ENCODE results near the gene AZU1. TPM values are rescaled to one million over a fixed set of nuclear protein-coding genes. Genes with fewer than 3 reads are reported as not detected.
A peak's percentile ranks its signal among the peaks of the same experiment; 100 is the strongest.
"Not testable (repeated sequence)": the region's sequence is repeated elsewhere in the genome, so short reads cannot be mapped to it uniquely, and the experiment has no call there.

The AZU1 gene
- total and polyA plus RNA-seq, 9 donors, result 0.18 to 6.5 (median 2.2) TPM

DNA sequence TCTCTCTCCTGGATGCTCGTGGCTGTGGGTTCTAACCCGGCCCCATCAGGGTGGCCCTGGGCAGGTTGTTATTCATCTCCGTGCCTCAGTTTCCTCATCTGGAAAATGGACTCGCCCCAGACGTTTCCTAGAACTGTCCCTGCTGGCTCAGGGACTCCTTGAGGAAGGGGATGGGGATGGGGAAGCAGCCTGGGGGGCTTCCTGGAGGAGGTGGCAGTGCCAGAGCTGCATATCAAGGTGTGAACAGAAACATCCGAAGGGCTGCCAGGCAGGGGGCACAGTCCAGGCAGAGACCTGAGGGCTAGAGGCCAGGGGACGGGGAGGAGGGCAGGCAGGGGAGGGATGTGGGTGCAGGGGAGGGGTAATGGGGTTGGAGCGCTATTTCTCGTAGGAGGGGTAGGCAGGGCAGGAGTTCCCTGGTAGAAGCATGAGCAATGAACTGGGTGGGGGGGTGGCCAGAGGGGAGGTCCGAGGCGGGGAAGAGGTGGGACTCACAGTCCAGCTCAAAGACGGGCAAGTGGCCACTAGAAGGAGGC lies 20.8 kb downstream of the AZU1 start:
- no peaks in the 10 kb centered on the region for H3K36me3 ChIP-seq (ENCODE audit: control insufficient read depth, insufficient read depth, low read length)
- H3K4me1 ChIP-seq (ENCODE audit: control insufficient read depth, insufficient read depth, low read length), result peaks cover 25% of the 10 kb centered on the region
- no peak overlapping the region for H3K4me3 ChIP-seq (ENCODE audit: low read length)
- H3K9me3 ChIP-seq (replicated peaks; ENCODE audit: control insufficient read depth, low read depth, low read length), result no peaks in the 10 kb centered on the region
- peaks cover 75% of the 10 kb centered on the region for H3K27me3 ChIP-seq (ENCODE audit: control insufficient read depth, insufficient read depth, low read length)
- 39% methylated on average over 12 of the region's 12 CpGs for WGBS (ENCODE audit: insufficient coverage)
- no peak overlapping the region for H3K27ac ChIP-seq (ENCODE audit: low read length)
- DNase-seq, result peak; percentile 15

DNA sequence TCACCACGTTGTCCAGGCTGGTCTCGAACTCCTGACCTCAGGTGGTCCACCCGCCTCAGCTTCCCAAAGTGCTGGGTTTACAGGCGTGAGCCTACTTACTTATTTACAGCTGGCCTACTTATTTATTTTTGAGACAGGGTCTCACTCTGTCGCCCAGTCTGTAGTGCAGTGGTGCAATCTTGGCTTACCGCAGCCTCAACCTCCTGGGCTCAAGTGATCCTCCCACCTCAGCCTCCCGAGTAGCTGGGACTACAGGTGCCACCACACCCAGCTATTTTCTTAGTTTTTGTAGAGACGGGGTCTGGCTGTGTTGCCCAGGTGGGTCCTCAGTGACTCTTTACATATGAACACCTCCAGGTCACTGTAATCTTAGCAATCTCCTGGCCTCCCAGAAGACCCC lies 21.6 kb downstream of the AZU1 start:
- H3K27ac ChIP-seq (ENCODE audit: low read length); H3K36me3 ChIP-seq (ENCODE audit: control insufficient read depth, insufficient read depth, low read length); H3K9me3 ChIP-seq (replicated peaks; ENCODE audit: control insufficient read depth, low read depth, low read length); H3K4me3 ChIP-seq (ENCODE audit: low read length); DNase-seq: not testable (repeated sequence)
- 84% methylated on average over 7 of the region's 8 CpGs for WGBS (ENCODE audit: insufficient coverage)
- peaks cover 74% of the 10 kb centered on the region for H3K27me3 ChIP-seq (ENCODE audit: control insufficient read depth, insufficient read depth, low read length)
- H3K4me1 ChIP-seq (ENCODE audit: control insufficient read depth, insufficient read depth, low read length), result peaks cover 20% of the 10 kb centered on the region

DNA sequence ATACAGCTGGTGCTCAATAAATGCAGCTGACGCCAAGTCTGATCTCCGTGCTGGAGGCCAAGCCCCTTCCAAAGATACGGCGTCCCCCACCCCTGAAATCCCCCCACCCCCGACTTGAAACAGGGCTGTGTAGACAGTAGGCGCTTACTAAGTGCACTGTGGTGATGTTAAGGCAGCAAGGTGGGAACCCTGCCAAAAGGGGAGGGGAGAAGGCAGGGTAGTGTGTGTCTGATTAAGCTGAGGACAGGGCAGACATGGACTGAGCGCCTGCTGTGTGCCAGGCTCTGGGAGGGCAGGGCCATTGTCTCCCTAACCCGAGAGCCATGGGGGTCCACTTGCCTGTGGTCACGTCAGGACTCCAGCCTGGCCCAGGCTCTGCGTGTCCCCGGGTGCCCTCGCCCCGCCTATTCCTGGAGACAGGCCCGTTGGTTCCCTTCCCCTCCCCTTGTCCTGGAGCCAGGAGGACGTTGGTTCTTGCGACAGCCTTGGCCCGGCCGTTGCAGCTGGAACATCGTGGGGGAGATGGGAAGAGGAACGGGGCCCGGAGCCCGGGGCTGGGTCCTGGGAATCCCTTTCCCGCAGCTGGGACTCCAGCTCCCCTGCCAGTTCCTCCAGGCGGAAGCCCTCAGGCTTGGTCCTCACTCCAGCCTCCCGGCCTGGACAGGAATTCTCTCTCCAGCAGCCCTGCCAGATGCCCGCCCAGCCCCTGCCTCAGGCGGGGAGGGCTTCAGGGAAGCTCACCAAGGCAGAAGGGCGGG lies 22.8 kb downstream of the AZU1 start:
- Histone ChIP-seq H3K9me3 (replicated peaks; ENCODE audit: control insufficient read depth, low read depth, low read length) (no peaks in the 10 kb centered on the region), H3K36me3 (ENCODE audit: control insufficient read depth, insufficient read depth, low read length) (no peaks in the 10 kb centered on the region), H3K27me3 (ENCODE audit: control insufficient read depth, insufficient read depth, low read length) (peaks cover 69% of the 10 kb centered on the region), H3K4me3 (ENCODE audit: low read length) (no peak overlapping the region), H3K4me1 (ENCODE audit: control insufficient read depth, insufficient read depth, low read length) (peaks cover 20% of the 10 kb centered on the region), H3K27ac (ENCODE audit: low read length) (peak overlapping the region; percentile 71)
- WGBS (ENCODE audit: insufficient coverage), result 5% methylated on average over 21 of the region's 28 CpGs
- DNase-seq, result peak; percentile 93

DNA sequence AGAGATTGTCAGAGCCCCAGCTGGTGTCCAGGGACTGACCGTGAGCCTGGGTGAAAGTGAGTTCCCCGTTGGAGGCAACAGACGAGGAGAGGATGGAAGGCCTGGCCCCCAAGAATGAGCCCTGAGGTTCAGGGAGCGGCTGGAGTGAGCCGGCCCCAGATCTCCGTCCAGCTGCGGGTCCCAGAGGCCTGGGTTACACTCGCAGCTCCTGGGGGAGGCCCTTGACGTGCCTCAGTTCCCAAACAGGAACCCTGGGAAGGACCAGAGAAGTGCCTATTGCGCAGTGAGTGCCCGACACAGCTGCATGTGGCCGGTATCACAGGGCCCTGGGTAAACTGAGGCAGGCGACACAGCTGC lies 23.3 kb downstream of the AZU1 start:
- 30% methylated on average over 13 of the region's 13 CpGs for WGBS (ENCODE audit: insufficient coverage)
- H3K36me3 ChIP-seq (ENCODE audit: control insufficient read depth, insufficient read depth, low read length), result no peaks in the 10 kb centered on the region
- peak overlapping the region; percentile 71 for H3K27ac ChIP-seq (ENCODE audit: low read length)
- DNase-seq, result no peak
- no peak overlapping the region for H3K4me3 ChIP-seq (ENCODE audit: low read length)
- no peaks in the 10 kb centered on the region for H3K9me3 ChIP-seq (replicated peaks; ENCODE audit: control insufficient read depth, low read depth, low read length)
- peaks cover 64% of the 10 kb centered on the region for H3K27me3 ChIP-seq (ENCODE audit: control insufficient read depth, insufficient read depth, low read length)
- H3K4me1 ChIP-seq (ENCODE audit: control insufficient read depth, insufficient read depth, low read length), result peaks cover 20% of the 10 kb centered on the region

DNA sequence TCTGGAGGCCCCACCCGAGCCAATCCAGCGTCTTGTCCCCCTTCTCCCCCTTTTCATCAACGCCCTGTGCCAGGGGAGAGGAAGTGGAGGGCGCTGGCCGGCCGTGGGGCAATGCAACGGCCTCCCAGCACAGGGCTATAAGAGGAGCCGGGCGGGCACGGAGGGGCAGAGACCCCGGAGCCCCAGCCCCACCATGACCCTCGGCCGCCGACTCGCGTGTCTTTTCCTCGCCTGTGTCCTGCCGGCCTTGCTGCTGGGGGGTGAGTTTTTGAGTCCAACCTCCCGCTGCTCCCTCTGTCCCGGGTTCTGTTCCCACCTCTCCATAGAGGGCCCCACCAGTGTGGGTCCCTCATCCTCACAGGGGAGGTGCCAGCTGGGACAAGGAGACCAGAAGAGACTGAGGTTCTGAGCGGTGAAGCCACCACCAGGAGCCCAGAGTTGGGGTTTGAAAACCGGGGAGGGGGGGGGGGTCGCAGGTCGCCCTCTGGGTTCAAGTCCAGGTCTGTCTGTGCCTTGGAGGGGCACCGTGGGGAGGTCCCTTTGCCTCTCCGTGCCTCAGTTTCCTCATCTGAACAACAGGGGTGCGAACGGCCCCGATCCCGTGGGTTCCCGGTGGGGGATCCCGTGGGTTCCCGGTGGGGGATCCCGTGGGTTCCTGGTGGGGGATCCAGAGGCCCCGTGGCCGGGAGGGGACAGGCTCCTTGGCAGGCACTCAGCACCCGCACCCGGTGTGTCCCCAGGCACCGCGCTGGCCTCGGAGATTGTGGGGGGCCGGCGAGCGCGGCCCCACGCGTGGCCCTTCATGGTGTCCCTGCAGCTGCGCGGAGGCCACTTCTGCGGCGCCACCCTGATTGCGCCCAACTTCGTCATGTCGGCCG lies 24.7 kb downstream of the AZU1 start, which contains the start of gene ELANE:
Gene ELANE (plus strand): TSS at position 168 of the 878 bp plus-strand sequence. CDS start 26 bp downstream, at position 194.
- WGBS (ENCODE audit: insufficient coverage), result 61% methylated on average over 31 of the region's 55 CpGs
- no peaks in the 10 kb centered on the region for H3K36me3 ChIP-seq (ENCODE audit: control insufficient read depth, insufficient read depth, low read length)
- H3K9me3 ChIP-seq (replicated peaks; ENCODE audit: control insufficient read depth, low read depth, low read length), result no peaks in the 10 kb centered on the region
- peaks cover 20% of the 10 kb centered on the region for H3K4me1 ChIP-seq (ENCODE audit: control insufficient read depth, insufficient read depth, low read length)
- peaks cover 52% of the 10 kb centered on the region for H3K27me3 ChIP-seq (ENCODE audit: control insufficient read depth, insufficient read depth, low read length)
- no peak within 1 kb of the TSS for H3K27ac ChIP-seq (ENCODE audit: low read length)
- DNase-seq, result peak; percentile 9
- H3K4me3 ChIP-seq (ENCODE audit: low read length), result no peak within 1 kb of the TSS

DNA sequence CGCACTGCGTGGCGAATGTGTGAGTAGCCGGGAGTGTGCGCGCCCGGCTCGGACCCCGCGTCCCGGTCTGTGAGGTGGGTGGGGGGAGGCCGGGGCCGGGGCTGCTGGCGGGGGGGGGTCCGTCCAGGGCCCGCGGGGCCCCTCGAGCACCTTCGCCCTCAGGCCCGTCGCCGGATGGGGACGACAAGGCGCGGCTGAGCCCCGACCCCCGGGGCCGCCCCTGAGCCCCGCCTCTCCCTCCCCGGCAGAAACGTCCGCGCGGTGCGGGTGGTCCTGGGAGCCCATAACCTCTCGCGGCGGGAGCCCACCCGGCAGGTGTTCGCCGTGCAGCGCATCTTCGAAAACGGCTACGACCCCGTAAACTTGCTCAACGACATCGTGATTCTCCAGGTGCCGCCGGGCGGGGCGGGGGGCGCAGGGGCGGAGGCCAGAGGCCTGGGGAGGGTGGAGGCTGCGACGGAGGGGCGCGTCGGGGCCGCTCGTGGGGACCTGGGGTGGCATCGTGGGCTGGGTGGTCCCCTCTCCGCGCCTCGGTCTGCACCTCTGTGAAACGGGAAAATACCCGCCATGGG lies 25.5 kb downstream of the AZU1 start:
- H3K27ac ChIP-seq (ENCODE audit: low read length), result no peak overlapping the region
- no peak overlapping the region for H3K4me3 ChIP-seq (ENCODE audit: low read length)
- no peak for DNase-seq
- peaks cover 49% of the 10 kb centered on the region for H3K27me3 ChIP-seq (ENCODE audit: control insufficient read depth, insufficient read depth, low read length)
- WGBS (ENCODE audit: insufficient coverage), result 28% methylated on average over 47 of the region's 67 CpGs
- peaks cover 13% of the 10 kb centered on the region for H3K4me1 ChIP-seq (ENCODE audit: control insufficient read depth, insufficient read depth, low read length)
- H3K9me3 ChIP-seq (replicated peaks; ENCODE audit: control insufficient read depth, low read depth, low read length), result no peaks in the 10 kb centered on the region
- H3K36me3 ChIP-seq (ENCODE audit: control insufficient read depth, insufficient read depth, low read length), result no peaks in the 10 kb centered on the region

DNA sequence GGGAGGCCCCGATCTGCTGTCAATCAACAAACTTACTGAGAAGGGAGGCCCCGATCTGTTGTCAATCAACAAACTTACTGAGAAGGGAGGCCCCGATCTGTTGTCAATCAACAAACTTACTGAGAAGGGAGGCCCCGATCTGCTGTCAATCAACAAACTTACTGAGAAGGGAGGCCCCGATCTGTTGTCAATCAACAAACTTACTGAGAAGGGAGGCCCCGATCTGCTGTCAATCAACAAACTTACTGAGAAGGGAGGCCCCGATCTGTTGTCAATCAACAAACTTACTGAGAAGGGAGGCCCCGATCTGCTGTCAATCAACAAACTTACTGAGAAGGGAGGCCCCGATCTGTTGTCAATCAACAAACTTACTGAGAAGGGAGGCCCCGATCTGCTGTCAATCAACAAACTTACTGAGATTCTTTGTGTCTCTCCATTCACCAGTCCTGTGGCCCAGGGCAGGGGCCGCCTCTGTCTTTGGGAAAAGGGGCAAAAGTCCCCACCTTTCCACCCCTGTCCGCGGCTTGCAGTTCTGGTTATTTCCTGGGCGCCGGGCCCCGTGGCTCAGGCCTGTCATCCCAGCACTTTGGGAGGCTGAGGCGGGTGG lies 26.1 kb downstream of the AZU1 start:
- not testable (repeated sequence) for H3K4me1 ChIP-seq (ENCODE audit: control insufficient read depth, insufficient read depth, low read length); H3K9me3 ChIP-seq (replicated peaks; ENCODE audit: control insufficient read depth, low read depth, low read length); DNase-seq; H3K27ac ChIP-seq (ENCODE audit: low read length); H3K4me3 ChIP-seq (ENCODE audit: low read length); H3K36me3 ChIP-seq (ENCODE audit: control insufficient read depth, insufficient read depth, low read length)
- WGBS (ENCODE audit: insufficient coverage), result 100% methylated on average over 5 of the region's 17 CpGs
- H3K27me3 ChIP-seq (ENCODE audit: control insufficient read depth, insufficient read depth, low read length), result peaks cover 49% of the 10 kb centered on the region

DNA sequence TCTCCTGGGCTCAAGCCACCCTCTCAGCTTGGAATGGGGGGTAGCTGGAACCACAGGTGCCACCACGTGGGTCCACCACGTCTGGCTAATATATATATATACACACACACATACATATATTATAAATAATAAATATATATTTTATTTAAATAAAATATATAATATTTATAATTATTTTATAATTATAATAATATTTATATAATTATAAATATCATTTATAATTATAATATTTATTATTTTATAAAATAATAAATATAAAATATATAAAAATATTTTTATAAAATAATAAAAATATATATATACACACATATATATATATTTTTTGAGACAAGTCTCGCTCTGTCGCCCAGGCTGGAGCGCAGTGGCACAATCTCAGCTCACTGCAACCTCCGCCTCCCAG lies 26.9 kb downstream of the AZU1 start:
- Histone ChIP-seq H3K36me3 (ENCODE audit: control insufficient read depth, insufficient read depth, low read length) (no peaks in the 10 kb centered on the region), H3K9me3 (replicated peaks; ENCODE audit: control insufficient read depth, low read depth, low read length) (no peaks in the 10 kb centered on the region), H3K4me1 (ENCODE audit: control insufficient read depth, insufficient read depth, low read length) (peaks cover 14% of the 10 kb centered on the region), H3K4me3 (ENCODE audit: low read length) (no peak overlapping the region), H3K27ac (ENCODE audit: low read length) (no peak overlapping the region), H3K27me3 (ENCODE audit: control insufficient read depth, insufficient read depth, low read length) (peaks cover 55% of the 10 kb centered on the region)
- no peak for DNase-seq
- 100% methylated on average over 1 of the region's 6 CpGs for WGBS (ENCODE audit: insufficient coverage)

DNA sequence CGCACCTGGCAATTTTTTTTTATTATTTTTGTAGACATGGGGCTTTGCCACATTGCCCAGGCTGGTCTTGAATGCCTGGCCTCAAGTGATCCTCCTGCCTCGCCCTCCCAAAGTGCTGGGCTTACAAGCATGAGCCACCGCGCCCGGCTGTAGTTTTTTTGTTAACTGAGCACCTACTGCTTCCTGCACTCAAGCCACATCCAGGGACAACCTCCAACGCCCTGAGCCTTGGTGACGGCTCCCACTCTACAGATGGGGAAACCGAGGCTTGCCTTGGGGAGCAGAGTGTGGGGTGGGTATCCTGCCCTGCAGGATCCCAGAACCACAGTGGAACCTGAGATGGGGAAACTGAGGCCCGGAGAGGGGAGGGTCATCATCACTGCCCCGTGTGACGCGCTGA lies 27.5 kb downstream of the AZU1 start:
- DNase-seq, result no peak
- Histone ChIP-seq H3K36me3 (ENCODE audit: control insufficient read depth, insufficient read depth, low read length) (no peaks in the 10 kb centered on the region), H3K27me3 (ENCODE audit: control insufficient read depth, insufficient read depth, low read length) (peaks cover 61% of the 10 kb centered on the region), H3K27ac (ENCODE audit: low read length) (no peak overlapping the region), H3K4me3 (ENCODE audit: low read length) (no peak overlapping the region), H3K4me1 (ENCODE audit: control insufficient read depth, insufficient read depth, low read length) (peaks cover 18% of the 10 kb centered on the region), H3K9me3 (replicated peaks; ENCODE audit: control insufficient read depth, low read depth, low read length) (no peaks in the 10 kb centered on the region)
- WGBS (ENCODE audit: insufficient coverage), result 90% methylated on average over 7 of the region's 12 CpGs
